DMS53 treated with DMSO at 0.1 percent for 48 hours (cell line): ENCODE results near the gene ABCA2.
"Not testable (repeated sequence)": the region's sequence is repeated elsewhere in the genome, so short reads cannot be mapped to it uniquely, and the experiment has no call there.

ENCODE experiments used
- DNase-seq: peaks from one replicate; lab custom pipeline; 2025; ENCODE audit not compliant: unreplicated experiment; lab: John Stamatoyannopoulos, UW

ABCA2 gene

GRCh38 chr9:137015976-137016375, 12.1 kb downstream of the ABCA2 start:
- DNase-seq: no peak

- no peak for DNase-seq
Observed at GRCh38 chr9:137015540-137015930, 12.5 kb downstream of the ABCA2 start.

- no peak for DNase-seq
Observed at GRCh38 chr9:137014776-137015539, 13.1 kb downstream of the ABCA2 start.

- no peak for DNase-seq
Observed at GRCh38 chr9:137014166-137014565, 13.9 kb downstream of the ABCA2 start.

GRCh38 chr9:137013571-137013940, 14.5 kb downstream of the ABCA2 start:
- DNase-seq: no peak

GRCh38 chr9:137012694-137013570, 15.1 kb downstream of the ABCA2 start:
- no peak for DNase-seq

- no peak for DNase-seq
Observed at GRCh38 chr9:137011907-137012675, 15.9 kb downstream of the ABCA2 start.

- no peak for DNase-seq
Observed at GRCh38 chr9:137011156-137011555, 16.9 kb downstream of the ABCA2 start.

- no peak for DNase-seq
Observed at GRCh38 chr9:137009938-137010732, 17.9 kb downstream of the ABCA2 start.

- no peak for DNase-seq
Observed at GRCh38 chr9:137009217-137009616, 18.8 kb downstream of the ABCA2 start.

GRCh38 chr9:137008312-137008711, 19.7 kb downstream of the ABCA2 start:
- no peak for DNase-seq

- no peak for DNase-seq
Observed at GRCh38 chr9:137007816-137008270, 20.2 kb downstream of the ABCA2 start.

- peak; percentile 18 for DNase-seq
Observed at GRCh38 chr9:137007108-137007815, 20.8 kb downstream of the ABCA2 start.

GRCh38 chr9:137006116-137007003, 21.7 kb downstream of the ABCA2 start:
- DNase-seq: no peak

GRCh38 chr9:137004285-137004684, 23.8 kb downstream of the ABCA2 start:
- DNase-seq: not testable (repeated sequence)

- no peak for DNase-seq
Observed at GRCh38 chr9:137002646-137003041, 25.4 kb downstream of the ABCA2 start.

GRCh38 chr9:137001857-137002645, 26.0 kb downstream of the ABCA2 start:
- no peak for DNase-seq
